GM21381 (cell line): ENCODE results near the gene METRN.

Experiments used
- ATAC-seq: cut with Tn5 transposase; IDR thresholded peaks from one replicate; pipeline ENCODE4 v1.9.1; 2021; ENCODE audit warnings: mild to moderate bottlenecking, moderate library complexity; ENCODE audit not compliant: unreplicated experiment

Gene METRN

DNA sequence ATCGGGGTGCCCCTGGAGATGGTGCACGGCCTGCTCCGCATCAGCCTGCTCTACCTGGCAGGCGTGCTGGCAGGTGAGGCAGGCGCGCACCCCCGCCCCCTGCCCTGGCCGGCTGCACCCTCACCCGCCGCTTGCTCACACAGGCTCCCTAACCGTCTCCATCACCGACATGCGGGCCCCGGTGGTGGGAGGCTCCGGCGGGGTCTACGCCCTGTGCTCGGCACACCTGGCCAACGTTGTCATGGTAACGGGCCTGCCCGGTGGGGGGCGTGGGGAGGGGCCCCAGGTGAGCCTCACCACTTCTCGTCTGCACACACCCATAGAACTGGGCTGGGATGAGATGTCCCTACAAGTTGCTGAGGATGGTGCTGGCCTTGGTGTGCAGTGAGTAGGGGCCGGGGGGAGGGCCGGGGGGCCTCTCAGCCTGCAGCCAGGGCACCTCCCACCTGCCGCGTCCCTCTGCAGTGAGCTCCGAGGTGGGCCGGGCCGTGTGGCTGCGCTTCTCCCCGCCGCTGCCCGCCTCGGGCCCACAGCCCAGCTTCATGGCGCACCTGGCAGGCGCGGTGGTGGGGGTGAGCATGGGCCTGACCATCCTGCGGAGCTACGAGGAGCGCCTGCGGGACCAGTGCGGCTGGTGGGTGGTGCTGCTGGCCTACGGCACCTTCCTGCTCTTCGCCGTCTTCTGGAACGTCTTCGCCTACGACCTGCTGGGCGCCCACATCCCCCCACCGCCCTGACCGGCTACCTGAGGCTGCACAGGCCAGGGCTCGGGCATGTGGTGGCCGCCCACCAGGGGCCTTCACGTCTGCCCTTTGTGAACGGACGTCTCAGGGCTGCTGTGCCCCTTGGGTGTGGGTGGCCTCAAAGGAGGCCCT lies 37.4 kb upstream of the METRN start:
- ATAC-seq = no peak

DNA sequence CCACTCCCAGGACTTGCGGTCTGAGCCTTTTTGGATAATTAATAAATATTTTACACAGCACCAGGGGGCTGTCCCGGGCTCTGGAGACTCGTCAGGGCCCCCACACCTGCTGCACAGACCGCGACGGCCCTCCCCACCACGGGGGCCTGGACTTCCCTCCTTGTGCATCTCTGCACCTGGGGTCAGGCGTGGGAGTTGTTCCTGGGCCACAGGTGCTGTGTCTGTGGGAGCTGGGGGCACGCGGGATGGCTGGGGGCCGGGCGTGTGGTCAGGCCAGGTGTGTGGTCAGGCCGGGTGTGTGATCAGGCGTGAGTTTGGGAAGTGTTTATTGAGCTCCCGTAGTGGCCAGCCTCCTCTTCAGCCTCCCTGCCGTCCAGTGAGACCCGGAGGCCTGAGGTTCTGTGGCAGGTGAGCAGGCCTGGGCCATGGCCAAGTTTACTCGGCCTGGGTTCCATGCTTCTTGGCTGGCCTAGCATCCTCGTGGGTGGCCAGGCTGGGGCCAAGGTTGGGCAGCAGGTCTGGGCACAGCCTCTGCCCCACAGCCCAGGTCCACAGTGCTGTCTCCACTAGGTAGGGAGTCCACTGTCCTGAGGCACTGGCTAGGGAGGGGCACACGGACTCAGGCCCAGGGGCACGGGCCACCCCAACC lies 36.6 kb upstream of the METRN start:
- no peak for ATAC-seq

DNA sequence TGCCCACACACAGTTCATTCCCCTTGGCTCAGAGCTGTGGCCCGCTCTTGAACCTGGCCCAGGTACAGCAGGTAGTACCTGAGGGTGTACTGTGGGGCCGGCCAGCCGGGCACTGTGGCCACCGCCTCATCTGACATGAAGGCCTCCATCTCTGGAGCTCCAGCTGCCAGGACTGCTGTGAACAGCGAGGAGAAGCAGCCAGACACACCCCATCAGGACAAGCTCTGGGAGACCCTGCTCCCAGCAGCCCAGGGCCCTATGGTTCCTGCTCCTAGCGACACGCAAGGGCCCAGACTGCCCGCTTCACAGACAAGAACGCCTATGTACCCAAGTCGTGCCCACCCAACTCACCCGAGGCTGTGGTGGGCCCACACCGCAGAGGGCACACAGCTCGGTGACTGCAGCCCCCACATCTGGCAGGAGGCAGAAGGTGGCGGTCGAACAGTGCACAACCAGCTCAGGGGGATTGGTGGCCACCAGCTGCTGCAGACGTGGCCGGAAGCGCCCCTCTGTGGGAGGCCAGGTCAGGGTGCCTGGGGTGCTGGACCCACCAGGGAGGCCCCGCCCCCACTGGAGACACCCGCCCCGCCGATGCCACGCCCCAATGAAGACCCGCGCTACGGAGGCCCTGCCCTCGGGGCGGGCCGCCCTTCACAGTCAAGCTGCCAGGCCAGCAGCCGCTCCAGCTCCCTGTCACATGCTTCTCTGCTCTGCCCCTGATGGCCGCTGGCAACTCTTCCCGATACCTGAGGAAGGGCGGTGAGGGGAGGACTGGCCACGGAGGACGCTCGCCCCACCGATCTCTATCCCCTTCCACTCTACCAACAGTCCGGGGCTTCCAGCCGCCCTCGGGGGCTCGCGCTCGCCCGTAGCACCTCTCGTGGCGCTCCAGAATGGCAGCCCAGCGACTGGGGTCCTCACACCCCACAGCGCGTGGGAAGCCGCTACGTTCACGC lies 35.8 kb upstream of the METRN start:
- ATAC-seq = no peak

DNA sequence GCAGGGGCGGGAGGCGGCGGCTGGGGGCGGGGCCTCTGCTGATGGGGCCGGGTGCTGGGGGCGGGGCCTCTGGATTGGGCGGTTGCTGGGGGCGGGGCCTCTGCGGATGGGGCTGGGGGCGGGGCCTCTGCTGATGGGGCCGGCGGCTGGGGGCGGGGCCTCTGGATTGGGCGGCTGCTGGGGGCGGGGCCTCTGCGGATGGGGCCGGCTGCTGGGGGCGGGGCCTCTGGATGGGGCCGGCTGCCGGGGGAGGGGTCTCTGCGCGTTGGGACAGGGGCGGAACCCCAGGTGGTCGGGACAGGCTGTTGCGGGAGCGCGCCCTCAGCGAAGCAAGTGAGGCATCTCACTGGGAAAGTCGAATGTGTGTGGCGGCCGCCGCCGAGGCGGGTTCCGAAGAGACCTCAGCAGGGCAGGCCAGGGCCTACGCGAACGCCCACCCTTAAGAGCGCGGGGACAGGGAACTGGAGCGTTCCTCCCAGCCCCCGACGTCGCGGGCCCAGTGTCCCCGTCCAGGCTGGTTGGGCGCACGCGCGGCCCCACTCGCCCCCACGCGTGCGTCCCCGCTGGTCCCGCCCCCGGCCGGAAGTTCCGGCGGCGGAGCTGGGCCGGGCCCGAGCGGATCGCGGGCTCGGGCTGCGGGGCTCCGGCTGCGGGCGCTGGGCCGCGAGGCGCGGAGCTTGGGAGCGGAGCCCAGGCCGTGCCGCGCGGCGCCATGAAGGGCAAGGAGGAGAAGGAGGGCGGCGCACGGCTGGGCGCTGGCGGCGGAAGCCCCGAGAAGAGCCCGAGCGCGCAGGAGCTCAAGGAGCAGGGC lies 34.9 kb upstream of the METRN start, which contains the start of gene STUB1:
TSS of gene STUB1 (plus strand) at position 597 of the 811 bp plus-strand sequence. CDS start at position 713, 116 bp downstream.
- ATAC-seq = peak; percentile 41

DNA sequence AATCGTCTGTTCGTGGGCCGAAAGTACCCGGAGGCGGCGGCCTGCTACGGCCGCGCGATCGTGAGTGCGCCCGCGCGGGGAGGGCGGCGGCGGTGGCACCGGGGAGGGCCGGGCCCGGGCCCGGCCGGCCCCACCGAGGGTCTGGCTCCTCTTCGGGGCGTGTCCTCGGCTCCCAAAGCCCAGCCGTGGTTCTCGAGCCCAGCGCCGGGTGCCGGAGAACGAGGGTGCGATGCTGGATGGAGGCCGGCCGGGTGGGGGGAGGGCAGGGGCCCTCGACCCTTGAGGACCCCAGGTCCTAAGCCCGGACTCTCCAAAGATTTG lies 34.3 kb upstream of the METRN start:
- ATAC-seq = no peak

DNA sequence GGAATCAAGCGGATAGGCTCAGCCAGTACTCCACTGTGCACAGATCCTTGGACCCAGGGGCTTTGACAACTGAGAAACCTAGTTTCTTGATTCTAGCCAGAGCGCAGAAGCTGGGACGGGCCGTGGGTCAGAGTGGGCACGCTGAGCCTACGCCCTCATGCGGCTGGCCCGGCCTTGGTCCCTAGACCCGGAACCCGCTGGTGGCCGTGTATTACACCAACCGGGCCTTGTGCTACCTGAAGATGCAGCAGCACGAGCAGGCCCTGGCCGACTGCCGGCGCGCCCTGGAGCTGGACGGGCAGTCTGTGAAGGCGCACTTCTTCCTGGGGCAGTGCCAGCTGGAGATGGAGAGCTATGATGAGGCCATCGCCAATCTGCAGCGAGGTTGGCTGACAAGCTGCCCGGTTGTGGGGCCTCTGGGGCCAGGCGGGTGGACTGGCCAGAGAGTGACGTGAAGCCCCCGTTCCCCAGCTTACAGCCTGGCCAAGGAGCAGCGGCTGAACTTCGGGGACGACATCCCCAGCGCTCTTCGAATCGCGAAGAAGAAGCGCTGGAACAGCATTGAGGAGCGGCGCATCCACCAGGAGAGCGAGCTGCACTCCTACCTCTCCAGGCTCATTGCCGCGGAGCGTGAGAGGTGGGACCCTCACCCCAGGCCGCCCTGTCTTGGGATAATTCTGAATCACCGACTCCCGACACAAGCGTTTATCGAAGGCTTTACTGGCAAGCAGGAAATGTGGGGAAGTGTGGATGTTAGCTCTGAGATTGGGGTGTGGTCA lies 33.8 kb upstream of the METRN start:
- ATAC-seq = no peak

DNA sequence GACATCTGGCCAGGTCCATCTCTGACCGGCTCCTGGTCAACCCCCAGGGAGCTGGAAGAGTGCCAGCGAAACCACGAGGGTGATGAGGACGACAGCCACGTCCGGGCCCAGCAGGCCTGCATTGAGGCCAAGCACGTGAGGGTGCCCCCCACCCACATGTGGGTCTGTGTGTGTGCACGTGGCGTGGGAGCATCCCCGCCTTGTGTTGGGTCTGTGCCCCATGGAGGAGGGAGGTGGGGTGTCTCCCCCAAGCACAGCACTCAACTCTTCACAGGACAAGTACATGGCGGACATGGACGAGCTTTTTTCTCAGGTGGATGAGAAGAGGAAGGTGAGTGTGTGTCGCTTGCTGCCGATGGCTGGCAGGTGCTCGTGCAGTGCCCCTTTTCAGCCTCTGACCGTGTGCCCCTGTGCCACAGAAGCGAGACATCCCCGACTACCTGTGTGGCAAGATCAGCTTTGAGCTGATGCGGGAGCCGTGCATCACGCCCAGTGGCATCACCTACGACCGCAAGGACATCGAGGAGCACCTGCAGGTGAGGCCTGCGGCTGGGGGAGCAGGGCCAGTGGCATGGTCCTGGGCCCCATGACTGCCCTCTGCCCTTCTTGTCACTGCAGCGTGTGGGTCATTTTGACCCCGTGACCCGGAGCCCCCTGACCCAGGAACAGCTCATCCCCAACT lies 33.0 kb upstream of the METRN start:
- no peak for ATAC-seq

DNA sequence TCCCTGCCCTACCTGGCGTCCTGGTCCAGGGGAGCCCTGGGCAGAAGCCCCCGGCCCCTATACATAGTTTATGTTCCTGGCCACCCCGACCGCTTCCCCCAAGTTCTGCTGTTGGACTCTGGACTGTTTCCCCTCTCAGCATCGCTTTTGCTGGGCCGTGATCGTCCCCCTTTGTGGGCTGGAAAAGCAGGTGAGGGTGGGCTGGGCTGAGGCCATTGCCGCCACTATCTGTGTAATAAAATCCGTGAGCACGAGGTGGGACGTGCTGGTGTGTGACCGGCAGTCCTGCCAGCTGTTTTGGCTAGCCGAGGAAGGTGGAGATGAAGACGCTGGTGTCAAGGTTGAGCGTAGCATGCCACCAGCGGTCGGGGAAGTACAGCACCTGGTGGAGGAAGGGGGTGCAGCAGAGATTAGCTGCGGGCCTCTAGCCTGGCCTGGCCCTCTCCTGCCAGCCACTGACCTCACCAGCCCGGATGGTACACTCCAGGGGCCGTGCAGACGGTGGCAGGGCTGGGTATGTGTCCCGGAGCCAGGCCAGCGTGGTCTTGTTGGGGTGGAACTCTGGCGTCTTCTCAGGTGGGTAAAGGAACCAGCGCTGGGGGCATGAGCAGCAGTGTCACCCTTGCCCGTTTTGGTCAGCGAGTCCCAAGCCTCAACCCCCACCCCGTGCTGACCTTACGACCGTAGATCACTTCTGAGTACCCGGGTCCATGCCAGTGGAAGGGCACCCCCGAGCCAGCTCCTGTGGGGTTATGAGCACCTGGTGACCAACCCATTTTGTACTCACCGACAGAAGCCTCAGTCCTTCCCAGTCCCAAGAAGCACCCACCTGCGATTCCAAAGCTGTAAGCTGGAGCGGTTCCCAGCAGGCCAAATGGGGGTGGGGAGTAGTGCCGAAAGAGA lies 32.2 kb upstream of the METRN start:
- ATAC-seq = no peak

DNA sequence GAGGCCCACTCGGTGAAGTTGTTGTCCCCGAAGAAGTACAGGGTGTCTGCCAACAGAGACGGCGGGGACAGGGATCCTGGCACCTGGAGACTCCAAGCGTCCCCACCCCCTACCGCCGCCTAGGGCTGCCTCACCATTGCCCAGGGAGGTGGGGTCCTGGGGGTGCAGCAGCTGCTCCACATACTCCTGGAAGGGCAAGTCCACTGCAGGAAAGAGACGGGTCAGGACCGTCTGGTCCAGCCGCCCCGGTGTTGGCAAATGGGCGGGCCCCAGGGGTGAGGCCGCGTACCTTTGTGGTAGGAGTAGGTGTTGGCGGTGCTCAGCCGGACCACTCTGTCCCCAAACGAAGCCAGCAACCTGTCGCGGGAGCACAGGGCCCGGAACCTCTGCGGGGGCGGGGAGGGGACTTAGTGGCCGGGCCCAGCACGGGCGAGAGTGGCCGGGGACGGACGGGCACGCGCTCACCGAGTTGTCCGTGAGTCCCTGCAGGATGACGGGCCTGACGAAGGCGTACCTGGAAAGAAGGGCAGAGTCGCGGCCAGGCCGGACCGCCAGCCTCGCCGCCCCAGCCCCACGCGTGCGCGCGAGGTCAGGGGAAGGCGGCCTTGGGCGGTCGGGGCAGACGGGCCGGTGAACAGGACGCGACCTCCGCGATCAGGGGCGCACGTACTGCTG lies 31.4 kb upstream of the METRN start:
- ATAC-seq = no peak

DNA sequence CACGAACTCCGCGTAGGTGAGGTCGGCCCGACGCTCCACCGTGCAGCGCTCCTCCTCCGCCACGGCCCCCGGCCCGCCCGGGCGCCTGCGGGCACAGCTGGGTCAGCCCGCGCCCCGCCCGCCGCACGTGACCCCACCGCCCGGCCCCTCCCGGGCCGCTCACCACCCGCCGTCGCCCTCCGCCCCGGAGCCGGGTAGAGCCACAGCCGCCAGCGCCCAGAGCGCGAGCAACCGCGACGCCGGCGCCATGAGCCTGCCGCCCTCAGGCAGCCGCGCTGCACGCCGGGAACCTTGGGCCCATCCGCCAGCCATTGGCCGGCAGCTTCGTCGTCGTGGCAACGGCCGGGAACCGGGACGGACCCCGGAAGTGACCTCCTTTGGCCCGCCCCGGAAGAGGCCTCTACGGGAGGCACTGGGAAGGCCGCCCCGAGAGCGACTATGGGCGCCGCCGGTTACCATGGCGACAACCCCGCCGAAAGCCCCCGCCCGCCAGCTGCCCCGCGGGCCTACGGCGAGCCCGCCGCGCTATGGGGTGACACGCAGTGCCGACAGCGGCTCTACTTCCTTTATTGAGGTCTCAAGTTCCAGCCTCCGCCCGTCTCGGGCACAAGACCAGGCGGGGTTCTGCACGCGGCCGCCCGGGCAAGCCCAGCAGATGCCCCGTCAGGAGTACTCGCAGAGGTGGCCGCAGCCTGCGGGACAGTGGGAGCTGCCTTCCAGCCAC lies 30.7 kb upstream of the METRN start, which contains the start of gene JMJD8:
TSS of gene JMJD8 (minus strand) at position 264 of the 724 bp plus-strand sequence. CDS start at position 249, 15 bp downstream.
- ATAC-seq = peak; percentile 55

DNA sequence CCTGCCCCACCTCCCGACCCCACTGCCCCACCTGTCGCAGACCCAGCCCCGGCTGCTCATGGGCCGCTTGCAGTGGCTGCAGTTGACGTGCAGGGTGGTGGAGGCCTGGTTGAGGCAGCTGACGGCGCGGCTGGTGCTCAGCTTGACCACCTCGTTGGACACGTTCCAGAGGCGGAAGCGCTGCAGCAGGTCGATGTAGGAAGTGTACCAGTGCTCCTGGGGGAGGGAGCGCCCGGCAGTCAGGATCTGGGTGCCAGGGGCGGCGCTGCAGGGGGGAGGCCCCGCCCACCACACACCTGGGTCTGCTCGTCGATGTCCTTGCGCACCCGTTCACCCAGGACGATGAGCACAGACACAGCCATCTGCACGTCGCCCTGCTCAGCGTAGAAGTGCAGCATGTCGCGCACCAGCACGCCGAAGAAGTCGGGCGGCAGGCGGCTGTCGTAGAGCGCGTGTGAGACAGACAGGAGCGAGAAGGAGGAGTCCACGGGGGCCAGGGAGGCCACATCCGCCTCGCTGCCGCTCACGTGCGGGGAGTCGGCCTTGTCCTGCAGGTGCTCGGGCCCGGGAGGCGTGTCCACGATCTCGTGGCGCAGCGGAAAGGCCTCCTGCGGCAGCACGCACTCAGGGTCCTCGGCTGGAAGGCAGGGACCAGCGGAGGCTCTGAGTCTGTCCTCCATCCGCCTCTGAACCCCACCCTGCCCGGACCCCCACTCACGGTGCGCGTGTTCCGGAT lies 29.8 kb upstream of the METRN start:
- ATAC-seq = no peak

DNA sequence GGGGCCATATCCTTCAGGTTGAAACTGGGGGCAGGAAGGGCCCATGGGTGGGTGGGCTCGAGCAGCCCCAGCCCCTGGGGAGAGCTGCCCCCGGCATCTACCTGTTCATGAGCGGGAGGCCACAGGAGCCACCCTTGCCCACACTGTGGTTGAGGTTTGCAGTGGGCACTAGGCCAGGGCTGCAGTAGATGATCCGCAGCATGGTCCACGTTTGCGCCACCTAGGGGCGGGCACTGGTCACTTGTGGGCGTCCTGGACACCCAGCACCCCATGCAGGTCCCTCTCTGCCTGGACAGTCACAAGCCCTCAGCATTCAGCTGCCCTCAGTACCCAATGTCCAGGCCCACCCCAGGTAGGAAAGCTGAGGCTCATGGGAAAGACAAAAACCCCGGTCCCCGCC lies 29.0 kb upstream of the METRN start:
- no peak for ATAC-seq

DNA sequence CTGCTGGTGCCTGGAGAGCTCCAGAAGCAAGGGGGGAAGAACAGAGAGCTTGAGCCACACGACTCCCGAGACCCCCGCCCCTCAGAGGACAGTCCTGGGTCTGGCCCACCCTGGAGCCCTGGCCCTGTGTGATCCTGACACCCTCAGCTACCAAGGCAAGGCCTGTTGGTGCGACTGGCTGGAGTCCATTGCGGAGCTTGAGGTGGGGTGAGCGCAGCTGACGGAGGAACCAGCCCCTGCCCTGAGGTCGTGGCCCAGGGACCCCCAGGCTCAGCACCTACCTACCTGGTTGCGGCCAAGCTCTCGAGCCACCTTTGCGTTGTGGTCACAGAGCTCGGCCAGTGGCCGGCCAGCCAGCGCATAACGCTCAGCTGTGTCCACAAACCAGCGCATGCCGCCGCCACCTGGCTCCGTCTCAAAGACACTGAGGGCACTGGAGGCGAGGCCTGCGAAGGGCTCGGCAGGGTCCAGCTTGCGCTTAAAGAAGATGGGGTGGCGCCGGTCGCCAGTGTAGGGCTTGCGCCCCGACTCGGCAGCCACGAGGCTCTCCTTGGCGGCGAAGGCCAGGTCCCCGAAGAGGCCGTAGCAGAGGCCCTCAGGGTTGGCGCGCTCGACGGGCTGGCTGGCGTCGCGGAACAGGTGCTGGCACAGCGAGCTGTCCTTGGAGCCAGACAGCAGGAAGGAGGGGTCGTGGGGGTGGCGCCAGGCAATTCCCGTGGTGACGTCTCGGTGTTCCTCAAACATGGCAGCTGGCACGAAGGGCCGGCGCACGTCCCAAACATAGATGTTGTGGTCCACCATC lies 28.3 kb upstream of the METRN start:
- no peak for ATAC-seq

DNA sequence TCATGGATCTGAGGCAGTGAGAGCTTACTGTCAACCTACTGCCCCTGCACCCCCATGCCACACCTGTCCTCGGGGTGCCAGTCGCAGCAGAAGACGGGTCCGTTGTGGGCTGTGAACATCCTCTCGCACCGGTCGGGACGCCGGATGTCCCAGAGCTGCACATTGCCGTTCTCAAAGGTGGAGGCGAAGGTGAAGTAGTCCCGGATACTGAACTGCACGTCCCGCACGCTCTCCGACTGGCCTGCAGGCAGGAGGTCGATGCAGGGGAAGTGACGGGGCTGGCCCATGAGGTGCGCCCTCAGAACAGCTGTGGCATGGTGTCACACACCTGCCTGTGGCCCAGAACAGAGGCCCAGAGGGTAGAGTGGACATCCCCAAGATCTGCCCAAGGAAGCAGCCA lies 27.4 kb upstream of the METRN start:
- ATAC-seq = no peak

DNA sequence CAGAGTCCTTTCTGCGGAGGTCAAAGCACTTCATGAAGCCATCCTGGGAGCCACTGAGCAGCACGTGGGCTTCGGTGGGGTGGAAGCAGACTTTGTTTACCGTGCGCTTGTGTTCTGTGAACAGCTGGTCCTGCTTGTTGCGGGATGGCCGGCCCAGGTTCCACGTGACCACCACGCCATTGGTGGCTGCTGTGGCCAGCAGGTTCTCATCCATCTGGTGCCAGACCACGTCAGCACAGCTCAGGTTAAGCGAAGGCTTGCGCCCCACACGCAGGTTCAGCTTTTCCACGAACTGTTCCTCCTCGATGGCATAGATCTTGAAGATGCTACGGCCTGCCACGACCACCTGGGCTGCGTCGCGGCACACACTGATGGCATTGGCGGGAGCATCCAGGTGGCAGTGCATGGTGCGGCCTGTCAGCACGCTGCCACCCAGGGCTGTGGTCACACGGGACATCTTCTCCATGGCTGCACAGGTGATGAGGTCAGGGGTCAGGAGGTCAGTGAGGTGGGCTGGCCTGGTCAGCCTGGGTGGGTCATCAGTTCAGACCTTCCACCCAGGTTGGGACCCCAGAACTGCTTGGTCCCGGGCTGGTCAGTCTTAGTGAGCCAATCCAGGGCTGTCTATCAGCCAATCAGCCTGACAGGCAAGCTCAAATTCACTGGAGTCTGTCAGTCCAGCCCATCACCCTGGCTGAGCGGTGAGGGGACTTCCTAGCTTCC lies 25.6 kb upstream of the METRN start:
- no peak for ATAC-seq
